GM21423 (cell line): Measurements from ENCODE around the gene TTLL8.
"Not testable (repeated sequence)": the region's sequence is repeated elsewhere in the genome, so short reads cannot be mapped to it uniquely, and the experiment has no call there.

Experiments
- ATAC-seq: cut with Tn5 transposase; IDR thresholded peaks from one replicate; pipeline ENCODE4 v1.9.1; 2021; ENCODE audit warnings: mild to moderate bottlenecking, moderate library complexity; ENCODE audit not compliant: unreplicated experiment

Gene TTLL8

GRCh38 chr22:49992921-49993648, 65.0 kb downstream of the TTLL8 start:
- ATAC-seq = no peak

GRCh38 chr22:49991907-49992533, 66.1 kb downstream of the TTLL8 start:
- ATAC-seq = no peak

- no peak for ATAC-seq
Observed at GRCh38 chr22:49991167-49991566, 66.9 kb downstream of the TTLL8 start.

GRCh38 chr22:49989826-49990225, 68.3 kb downstream of the TTLL8 start:
- not testable (repeated sequence) for ATAC-seq

GRCh38 chr22:49986325-49986724, 71.8 kb downstream of the TTLL8 start:
- ATAC-seq = no peak

- ATAC-seq = no peak
Observed at GRCh38 chr22:49983148-49984042, 74.7 kb downstream of the TTLL8 start.

GRCh38 chr22:49981799-49982198, 76.3 kb downstream of the TTLL8 start:
- not testable (repeated sequence) for ATAC-seq

GRCh38 chr22:49979587-49980264, 78.4 kb downstream of the TTLL8 start:
- ATAC-seq = no peak

GRCh38 chr22:49977578-49977977, 80.5 kb downstream of the TTLL8 start:
- ATAC-seq = no peak

GRCh38 chr22:49976439-49977175, 81.5 kb downstream of the TTLL8 start:
- ATAC-seq = peak; percentile 35

- ATAC-seq = no peak
Observed at GRCh38 chr22:49975543-49976389, 82.3 kb downstream of the TTLL8 start.

- no peak for ATAC-seq
Observed at GRCh38 chr22:49973018-49973961, 84.8 kb downstream of the TTLL8 start.

GRCh38 chr22:49972163-49973017, 85.7 kb downstream of the TTLL8 start:
- no peak for ATAC-seq

- peak; percentile 17 for ATAC-seq
Observed at GRCh38 chr22:49971232-49972162, 86.6 kb downstream of the TTLL8 start.

- ATAC-seq = peak; percentile 57
Observed at GRCh38 chr22:49970528-49971231, 87.4 kb downstream of the TTLL8 start.
